NCI-H82 (cell line): ENCODE data around the gene BANP.
"Not testable (repeated sequence)": the region's sequence is repeated elsewhere in the genome, so short reads cannot be mapped to it uniquely, and the experiment has no call there.

Experiments used
- DNase-seq: peaks from one replicate; lab custom pipeline; 2025; lab: John Stamatoyannopoulos, UW

BANP gene

DNA sequence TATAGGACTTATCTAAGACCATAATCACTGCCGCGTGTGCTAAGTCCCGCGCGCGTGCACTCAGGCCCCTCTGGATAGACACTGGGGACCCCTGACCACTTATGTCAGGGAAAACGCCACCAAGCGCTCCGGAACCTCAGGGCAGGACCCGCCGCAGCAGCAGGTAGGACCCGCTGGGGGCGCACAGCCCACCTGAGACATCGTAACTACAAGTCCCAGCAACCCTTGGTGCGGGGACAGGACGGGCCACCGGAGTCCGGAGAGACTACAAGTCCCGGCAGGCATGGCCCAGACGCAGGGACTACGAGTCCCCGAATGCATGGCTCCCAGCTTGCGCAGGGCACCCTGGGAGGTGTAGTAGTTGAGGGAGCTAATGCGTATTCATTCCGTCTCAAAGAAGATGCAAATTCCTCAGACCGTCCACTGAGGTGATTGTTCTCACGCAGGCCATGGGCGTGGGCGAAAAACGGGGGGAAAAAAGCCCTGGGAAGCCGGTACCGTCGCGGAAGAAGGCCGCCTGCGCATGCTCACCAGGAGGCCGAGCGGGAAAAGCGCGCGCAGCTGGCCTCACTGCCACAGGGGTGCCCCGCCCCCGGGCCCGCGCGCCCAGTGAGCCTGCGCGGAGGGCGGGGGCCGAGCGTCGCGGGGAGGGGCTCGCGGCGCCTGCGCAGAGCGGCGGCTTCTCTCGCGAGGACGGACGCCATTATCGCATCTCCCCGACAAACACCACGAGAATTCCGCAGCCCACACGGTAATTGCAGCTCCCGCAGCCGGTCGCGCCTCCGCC, at the start of gene BANP:
TSS of gene BANP (plus strand) at position 670 of the 787 bp plus-strand sequence. CDS start 23,682 bp downstream, outside the sequence.
- DNase-seq: peak; percentile 99

- not testable (repeated sequence) for DNase-seq
Observed at GRCh38 chr16:87904963-87905362, 46.3 kb upstream of the BANP start.

GRCh38 chr16:87905521-87905920, 45.7 kb upstream of the BANP start:
- DNase-seq: not testable (repeated sequence)

DNA sequence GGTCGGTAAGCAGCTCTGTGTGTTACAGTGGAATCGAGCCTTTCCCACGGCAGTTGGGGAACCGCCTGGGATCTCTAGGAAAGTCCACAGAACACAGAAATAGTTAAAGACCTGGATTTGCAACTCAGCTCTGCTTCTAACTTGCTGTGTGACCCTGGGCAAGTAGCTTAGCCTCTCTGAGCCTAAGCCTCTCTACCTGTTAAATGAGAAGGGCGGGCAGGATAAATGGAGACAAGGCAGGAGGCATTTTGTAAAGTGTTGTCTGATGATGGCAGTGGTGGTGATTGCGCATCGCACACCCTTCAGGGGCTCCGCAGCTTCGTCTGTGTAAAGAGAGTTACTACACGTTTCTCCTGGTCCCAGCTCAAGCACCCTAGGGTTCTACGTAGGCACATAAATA, 43.1 kb upstream of the BANP start:
- DNase-seq: not testable (repeated sequence)

- DNase-seq: peak; percentile 79
Observed at GRCh38 chr16:87909203-87909935, 41.9 kb upstream of the BANP start.

- peak; percentile 19 for DNase-seq
Observed at GRCh38 chr16:87911106-87911763, 40.0 kb upstream of the BANP start.

GRCh38 chr16:87912691-87913090, 38.5 kb upstream of the BANP start:
- not testable (repeated sequence) for DNase-seq

DNA sequence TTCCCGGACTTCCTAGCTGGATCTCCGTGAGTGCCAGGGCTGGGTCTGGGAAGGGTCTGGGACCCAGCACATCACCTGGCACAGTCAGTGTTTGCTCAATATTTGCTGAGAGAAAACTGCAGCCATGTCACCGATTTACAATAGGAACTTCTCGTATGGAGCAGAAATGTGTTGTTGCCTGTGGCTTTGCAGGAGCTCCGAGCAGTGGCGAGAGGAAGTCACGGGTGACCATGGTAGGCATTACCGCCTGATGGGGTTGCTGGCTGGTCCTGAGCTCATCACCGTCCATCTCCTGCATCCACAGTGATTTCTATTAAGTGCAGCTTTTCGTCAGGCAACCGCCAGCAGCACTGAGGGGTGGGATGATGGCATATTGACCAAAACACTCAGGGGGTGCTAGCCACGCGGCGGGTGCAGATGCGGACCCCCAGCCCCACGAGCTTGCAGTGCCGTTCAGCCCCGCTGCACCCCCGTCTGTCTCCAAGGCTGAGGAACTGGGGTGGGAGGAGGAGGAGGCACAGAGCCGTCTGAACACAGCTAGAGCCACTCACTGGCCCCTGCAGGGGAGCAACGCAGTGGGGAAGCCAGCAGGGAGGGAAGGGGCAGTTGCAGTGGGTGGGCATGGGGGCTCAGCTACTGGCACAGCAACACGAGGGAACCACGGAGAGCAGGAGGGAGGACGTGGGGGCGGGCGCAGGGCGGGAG, 37.1 kb upstream of the BANP start:
- DNase-seq: not testable (repeated sequence)

DNA sequence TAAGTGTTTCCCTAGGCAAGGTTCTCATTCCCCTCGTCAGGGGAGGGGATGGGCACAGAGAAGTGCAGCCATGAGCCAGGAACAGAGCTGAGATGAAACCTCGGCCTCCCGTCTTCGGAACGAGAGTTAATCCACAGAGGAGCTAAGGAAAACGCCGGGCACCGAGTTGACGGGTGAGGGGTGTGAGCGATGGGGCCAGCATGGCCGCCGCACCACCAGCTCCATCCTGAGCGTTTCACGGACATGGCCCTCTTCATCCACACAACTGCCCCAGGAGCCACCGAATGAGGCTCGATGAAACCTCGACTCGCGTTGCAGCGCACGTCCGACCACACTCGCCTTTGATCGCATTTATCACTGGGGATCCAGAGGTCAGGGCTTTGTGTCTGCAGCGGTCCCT, 36.4 kb upstream of the BANP start:
- no peak for DNase-seq

- no peak for DNase-seq
Observed at GRCh38 chr16:87917503-87917902, 33.7 kb upstream of the BANP start.

DNA sequence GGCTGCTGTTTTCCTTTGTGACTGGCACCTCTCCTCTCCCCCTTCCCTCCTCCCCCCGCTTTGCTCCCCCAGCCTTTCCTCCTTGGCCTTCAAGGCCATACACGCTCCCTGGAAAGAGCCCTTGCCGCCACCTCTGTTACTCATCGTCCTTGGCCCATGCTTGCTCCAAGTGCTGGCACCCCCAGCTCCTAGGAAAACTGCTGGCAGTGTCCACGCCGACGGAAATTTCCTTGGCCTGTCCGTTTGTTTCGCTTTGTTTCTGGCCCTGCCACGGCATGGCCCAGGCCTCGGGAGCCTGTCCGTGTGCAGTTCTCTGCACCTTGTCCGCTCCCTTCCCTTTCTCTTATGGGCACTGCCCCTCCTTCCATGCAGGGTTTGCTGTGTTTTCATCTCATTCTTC, 32.9 kb upstream of the BANP start:
- no peak for DNase-seq

- DNase-seq: no peak
Observed at GRCh38 chr16:87918866-87919680, 32.2 kb upstream of the BANP start.

DNA sequence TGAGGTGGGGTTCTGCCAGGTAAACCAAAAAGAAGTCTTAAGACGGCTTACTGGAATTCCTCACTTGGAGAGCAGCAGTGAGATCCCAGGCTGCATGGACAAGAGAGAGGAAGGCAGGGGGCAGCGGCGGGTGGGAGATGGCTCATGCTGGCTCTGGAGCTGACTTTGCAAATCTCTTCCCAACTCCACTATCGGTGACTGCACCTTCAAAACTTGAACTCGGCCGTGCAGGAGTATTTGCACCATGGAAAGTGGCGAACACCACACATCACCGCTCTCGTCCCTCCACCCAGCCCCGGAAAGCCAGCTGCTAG, 31.6 kb upstream of the BANP start:
- peak; percentile 19 for DNase-seq

- DNase-seq: peak; percentile 76
Observed at GRCh38 chr16:87921236-87921773, 29.9 kb upstream of the BANP start.

DNA sequence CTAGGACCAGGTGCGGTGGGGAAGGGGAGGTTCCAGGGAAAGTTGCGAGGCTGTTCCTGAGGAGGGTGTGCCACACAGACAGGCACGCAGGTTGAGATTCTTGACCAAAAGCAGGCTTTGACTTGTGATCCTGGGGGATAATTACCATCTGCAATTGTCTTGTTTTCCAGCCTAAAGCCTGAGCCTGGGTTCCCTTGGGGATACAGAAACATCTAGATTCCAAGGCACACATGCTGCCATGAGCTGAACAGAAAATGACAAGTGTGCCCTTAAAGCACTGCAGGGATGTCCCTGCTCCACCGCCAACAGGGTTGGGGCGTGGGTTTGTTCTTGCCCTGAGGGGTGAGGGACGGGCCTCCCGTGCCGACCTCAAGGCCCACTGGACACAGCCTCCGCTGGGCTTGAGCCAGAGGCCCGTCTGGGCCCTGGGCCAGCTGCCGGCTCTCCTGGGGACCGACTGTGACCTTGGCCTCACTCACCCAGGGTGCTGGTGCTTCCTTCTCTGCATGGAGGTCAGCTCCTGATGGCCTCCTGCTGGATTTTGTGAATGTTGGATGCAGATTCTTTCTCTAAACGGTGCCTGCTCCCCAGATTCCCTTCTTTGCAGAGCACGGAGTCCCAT, 28.9 kb upstream of the BANP start:
- no peak for DNase-seq

DNA sequence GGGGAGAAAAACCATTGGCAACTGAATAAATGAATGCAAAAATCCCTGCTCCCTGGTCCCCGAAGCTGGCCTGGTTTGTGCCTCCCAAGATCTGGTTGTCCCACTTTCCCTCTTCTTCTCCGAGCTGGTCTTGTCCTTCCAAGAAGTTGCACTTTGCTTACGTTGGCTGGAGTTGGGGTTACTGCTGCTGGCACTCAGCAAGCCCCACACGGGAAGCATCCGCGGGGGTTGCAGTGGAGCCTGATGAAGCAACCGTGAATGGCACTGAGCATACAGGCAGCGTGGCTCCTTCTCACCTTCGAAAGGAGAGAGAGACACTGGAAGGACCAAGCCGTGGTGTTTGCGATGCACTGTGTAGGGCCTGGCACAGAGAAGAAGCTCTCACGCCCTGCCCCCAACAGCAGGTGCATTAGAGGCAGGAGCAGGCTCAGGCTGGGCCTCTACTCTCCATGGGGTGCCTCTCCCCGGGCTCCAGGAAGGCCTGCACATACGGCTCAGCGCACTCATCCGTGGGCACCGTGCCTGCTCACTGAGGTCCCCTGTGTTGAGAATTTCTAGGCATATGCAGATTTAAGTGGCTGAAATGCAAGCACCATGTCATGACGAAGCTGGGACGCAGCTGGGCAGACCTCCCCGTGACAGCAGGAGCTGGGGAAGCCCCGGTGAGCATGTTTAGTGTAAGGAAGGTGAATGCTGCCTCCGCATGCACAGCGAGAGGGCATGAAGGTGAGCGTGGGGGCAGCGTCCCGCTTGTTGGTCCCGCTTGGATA, 27.0 kb upstream of the BANP start:
- no peak for DNase-seq

- DNase-seq: peak; percentile 82
Observed at GRCh38 chr16:87924811-87925670, 26.2 kb upstream of the BANP start.

DNA sequence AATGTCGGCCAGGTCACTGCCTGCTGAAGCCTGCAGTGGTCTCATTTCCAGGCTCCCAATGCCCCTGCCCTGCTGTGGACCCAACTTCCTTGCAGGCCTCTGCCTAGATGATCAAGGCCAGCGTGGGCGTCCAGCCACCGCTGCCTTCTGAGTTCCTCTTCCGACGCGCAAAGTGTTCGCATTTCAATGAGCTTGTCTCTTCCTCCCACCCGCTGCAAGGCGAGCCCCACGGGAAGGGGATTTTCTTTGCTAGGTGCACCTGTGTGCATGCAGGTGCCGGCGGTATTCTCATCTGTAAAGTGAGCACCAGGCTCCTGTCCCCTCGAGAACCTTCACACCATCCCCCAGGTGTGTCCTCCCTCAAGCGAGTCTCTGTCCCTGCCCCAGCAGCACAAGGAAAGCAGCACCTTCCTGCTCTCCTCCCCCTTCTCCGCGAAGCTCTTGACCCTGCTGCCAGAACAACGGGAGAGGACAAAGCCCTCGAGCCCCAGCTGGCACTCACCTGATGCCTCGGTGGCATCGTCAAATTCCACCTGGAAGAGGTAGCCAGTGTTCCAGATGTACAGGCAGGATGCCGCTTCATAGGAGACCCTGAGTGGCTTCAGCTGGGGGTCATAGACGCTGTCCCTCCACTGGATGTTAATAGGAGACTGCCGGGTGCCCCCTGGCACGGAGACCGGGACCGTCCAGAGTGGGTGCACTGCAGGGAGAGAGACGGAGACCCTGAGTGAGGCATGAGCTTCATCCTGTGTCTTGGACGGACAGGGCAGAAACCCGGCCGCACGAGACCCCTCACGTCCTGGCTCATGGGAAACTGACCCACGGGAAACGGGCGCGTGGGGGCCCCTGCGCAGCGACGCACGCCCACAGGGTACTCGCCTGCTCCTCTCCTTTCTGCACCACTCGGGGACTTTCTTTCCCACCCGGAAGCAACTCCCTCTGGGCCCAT, 24.7 kb upstream of the BANP start:
- DNase-seq: no peak
